ENCODE data around the gene KLK2. TPM values are rescaled to one million over a fixed set of nuclear protein-coding genes. Genes with fewer than 3 reads are reported as not detected.

Gene KLK2
- total RNA-seq, 1 donor from 2014 or later: not detected

DNA sequence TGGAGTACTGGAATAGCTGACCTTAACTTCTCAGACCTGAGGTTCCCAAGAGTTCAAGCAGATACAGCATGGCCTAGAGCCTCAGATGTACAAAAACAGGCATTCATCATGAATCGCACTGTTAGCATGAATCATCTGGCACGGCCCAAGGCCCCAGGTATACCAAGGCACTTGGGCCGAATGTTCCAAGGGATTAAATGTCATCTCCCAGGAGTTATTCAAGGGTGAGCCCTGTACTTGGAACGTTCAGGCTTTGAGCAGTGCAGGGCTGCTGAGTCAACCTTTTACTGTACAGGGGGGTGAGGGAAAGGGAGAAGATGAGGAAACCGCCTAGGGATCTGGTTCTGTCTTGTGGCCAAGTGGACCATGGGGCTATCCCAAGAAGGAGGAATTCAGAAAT, 12.2 kb upstream of the KLK2 start:
- no peak for DNase-seq (ENCODE audit: low spot score in 2 of 2)
- Histone ChIP-seq H3K9me3 (no peaks in the 10 kb centered on the region), H3K4me1 (no peaks in the 10 kb centered on the region), H3K27ac (no peak overlapping the region), H3K36me3 (no peaks in the 10 kb centered on the region), H3K27me3 (no peaks in the 10 kb centered on the region), H3K4me3 (no peak overlapping the region)
- intact Hi-C loops (cut with DNase I): no loop called here
- TF ChIP-seq, protein P1, sequence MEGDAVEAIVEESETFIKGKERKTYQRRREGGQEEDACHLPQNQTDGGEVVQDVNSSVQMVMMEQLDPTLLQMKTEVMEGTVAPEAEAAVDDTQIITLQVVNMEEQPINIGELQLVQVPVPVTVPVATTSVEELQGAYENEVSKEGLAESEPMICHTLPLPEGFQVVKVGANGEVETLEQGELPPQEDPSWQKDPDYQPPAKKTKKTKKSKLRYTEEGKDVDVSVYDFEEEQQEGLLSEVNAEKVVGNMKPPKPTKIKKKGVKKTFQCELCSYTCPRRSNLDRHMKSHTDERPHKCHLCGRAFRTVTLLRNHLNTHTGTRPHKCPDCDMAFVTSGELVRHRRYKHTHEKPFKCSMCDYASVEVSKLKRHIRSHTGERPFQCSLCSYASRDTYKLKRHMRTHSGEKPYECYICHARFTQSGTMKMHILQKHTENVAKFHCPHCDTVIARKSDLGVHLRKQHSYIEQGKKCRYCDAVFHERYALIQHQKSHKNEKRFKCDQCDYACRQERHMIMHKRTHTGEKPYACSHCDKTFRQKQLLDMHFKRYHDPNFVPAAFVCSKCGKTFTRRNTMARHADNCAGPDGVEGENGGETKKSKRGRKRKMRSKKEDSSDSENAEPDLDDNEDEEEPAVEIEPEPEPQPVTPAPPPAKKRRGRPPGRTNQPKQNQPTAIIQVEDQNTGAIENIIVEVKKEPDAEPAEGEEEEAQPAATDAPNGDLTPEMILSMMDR (IDR thresholded peaks at IDR 0.05): no peak

DNA sequence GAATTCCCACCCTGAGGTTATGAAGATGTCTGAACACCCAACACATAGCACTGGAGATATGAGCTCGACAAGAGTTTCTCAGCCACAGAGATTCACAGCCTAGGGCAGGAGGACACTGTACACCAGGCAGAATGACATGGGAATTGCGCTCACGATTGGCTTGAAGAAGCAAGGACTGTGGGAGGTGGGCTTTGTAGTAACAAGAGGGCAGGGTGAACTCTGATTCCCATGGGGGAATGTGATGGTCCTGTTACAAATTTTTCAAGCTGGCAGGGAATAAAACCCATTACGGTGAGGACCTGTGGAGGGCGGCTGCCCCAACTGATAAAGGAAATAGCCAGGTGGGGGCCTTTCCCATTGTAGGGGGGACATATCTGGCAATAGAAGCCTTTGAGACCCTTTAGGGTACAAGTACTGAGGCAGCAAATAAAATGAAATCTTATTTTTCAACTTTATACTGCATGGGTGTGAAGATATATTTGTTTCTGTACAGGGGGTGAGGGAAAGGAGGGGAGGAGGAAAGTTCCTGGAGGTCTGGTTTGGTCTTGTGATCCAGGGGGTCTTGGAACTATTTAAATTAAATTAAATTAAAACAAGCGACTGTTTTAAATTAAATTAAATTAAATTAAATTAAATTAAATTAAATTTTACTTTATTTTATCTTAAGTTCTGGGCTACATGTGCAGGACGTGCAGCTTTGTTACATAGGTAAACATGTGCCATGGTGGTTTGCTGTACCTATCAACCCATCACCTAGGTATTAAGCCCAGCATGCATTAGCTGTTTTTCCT, 11.5 kb upstream of the KLK2 start:
- no peaks in the 10 kb centered on the region for H3K4me1 ChIP-seq
- no peaks in the 10 kb centered on the region for H3K36me3 ChIP-seq
- H3K27me3 ChIP-seq: no peaks in the 10 kb centered on the region
- no peak for DNase-seq (ENCODE audit: low spot score in 2 of 2)
- intact Hi-C loops (cut with DNase I): no loop called here
- H3K4me3 ChIP-seq: no peak overlapping the region
- H3K27ac ChIP-seq: no peak overlapping the region
- TF ChIP-seq, protein P1 (IDR thresholded peaks at IDR 0.05): no peak
- no peaks in the 10 kb centered on the region for H3K9me3 ChIP-seq

DNA sequence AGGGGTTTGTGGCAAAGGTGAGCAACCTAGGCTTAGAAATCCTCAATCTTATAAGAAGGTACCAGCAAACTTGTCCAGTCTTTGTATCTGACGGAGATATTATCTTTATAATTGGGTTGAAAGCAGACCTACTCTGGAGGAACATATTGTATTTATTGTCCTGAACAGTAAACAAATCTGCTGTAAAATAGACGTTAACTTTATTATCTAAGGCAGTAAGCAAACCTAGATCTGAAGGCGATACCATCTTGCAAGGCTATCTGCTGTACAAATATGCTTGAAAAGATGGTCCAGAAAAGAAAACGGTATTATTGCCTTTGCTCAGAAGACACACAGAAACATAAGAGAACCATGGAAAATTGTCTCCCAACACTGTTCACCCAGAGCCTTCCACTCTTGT, 3.8 kb upstream of the KLK2 start:
- H3K4me3 ChIP-seq: no peak overlapping the region
- H3K4me1 ChIP-seq: no peaks in the 10 kb centered on the region
- no peaks in the 10 kb centered on the region for H3K9me3 ChIP-seq
- H3K27me3 ChIP-seq: no peaks in the 10 kb centered on the region
- no peak overlapping the region for H3K27ac ChIP-seq
- no peak for DNase-seq (ENCODE audit: low spot score in 2 of 2)
- no peaks in the 10 kb centered on the region for H3K36me3 ChIP-seq
- intact Hi-C loops (cut with DNase I): no loop called here
- TF ChIP-seq, protein P1 (IDR thresholded peaks at IDR 0.05): no peak

DNA sequence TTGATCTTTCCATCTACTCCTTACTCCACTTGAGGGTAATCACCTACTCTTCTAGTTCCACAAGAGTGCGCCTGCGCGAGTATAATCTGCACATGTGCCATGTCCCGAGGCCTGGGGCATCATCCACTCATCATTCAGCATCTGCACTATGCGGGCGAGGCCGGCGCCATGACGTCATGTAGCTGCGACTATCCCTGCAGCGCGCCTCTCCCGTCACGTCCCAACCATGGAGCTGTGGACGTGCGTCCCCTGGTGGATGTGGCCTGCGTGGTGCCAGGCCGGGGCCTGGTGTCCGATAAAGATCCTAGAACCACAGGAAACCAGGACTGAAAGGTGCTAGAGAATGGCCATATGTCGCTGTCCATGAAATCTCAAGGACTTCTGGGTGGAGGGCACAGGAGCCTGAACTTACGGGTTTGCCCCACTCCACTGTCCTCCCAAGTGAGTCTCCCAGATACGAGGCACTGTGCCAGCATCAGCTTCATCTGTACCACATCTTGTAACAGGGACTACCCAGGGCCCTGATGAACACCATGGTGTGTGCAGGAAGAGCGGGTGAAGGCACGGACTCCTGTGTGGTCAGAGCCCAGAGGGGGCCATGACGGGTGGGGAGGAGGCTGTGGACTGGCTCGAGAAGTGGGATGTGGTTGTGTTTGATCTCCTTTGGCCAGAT, 2.7 kb upstream of the KLK2 start:
- intact Hi-C loops (cut with DNase I): no loop called here
- no peak overlapping the region for H3K4me3 ChIP-seq
- H3K27me3 ChIP-seq: no peaks in the 10 kb centered on the region
- no peaks in the 10 kb centered on the region for H3K36me3 ChIP-seq
- no peaks in the 10 kb centered on the region for H3K4me1 ChIP-seq
- no peak overlapping the region for H3K27ac ChIP-seq
- TF ChIP-seq, protein P1 (IDR thresholded peaks at IDR 0.05): no peak
- no peak for DNase-seq (ENCODE audit: low spot score in 2 of 2)
- no peaks in the 10 kb centered on the region for H3K9me3 ChIP-seq

DNA sequence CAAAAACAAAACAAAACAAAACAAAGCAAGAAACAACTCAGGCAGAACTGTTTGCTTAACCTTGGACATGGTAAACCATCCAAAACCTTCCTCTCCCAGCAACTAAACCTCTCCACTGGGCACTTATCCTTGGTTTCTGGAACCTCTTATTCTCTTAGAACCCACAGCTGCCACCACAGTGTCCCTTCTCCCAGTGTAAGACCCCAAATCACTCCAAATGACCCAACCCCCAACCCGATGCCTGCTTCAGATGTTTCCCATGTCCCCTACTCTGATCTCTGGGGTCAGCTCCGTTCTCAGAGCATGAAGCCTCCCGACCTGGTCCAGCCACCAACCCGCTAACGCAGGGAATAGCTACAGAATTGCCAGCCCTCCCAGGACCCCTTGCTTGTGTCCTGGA, 972 bp downstream of the KLK2 start:
- DNase-seq (ENCODE audit: low spot score in 2 of 2): no peak
- H3K4me1 ChIP-seq: no peaks in the 10 kb centered on the region
- no peak overlapping the region for H3K4me3 ChIP-seq
- H3K36me3 ChIP-seq: no peaks in the 10 kb centered on the region
- H3K9me3 ChIP-seq: no peaks in the 10 kb centered on the region
- H3K27ac ChIP-seq: no peak overlapping the region
- intact Hi-C loops (cut with DNase I): no loop called here
- H3K27me3 ChIP-seq: no peaks in the 10 kb centered on the region
- TF ChIP-seq, protein P1 (IDR thresholded peaks at IDR 0.05): no peak
